Lower leg skin (tissue), 4 donors: ENCODE data around the gene PHF13. TPM values are rescaled to one million over a fixed set of nuclear protein-coding genes. Genes with fewer than 3 reads are reported as not detected.

Source experiments
- DNase-seq, 2 donors: peaks; one replicate each; pipeline ENCODE4 v3.0.0-alpha.2; 2019; ENCODE audit warnings: low spot score in 2 of 2
- H3K4me3 ChIP-seq: fragments of 200-600 bp; sonication (generic); 2 replicates; pipeline ENCODE4 v1.5.1; 2017; ENCODE audit warnings: mild to moderate bottlenecking, low read depth; ENCODE audit not compliant: poor library complexity, severe bottlenecking
- CTCF ChIP-seq, 3 donors: fragments of 450-650 bp; IDR thresholded peaks; one replicate each; pipeline ENCODE4 v1.5.1; 2016; ENCODE audit warnings: antibody characterized with exemption in 3 of 3, mild to moderate bottlenecking in 3 of 3, moderate library complexity in 2 of 3
- POLR2A ChIP-seq, 2 donors: fragments of 450-650 bp; IDR thresholded peaks; one replicate each; pipeline ENCODE4 v1.6.1; 2016 to 2017; ENCODE audit warnings: antibody characterized with exemption in 2 of 2, mild to moderate bottlenecking in 1 of 2, moderate library complexity in 1 of 2
- WGBS, 2 donors: methylation state at CpG; one replicate each; pipeline ENCODE4 v1.1.5; 2018; 5-methylcytosine and 5-hydroxymethylcytosine counted together
- intact Hi-C: fragments of 100-400 bp; cut with DNase I; formaldehyde crosslinking; loops from one replicate; pipeline ENCODE4 v1.15.0; 2023; ENCODE audit warnings: low total_unique reads
- total RNA-seq, 4 donors: library from RNA; depleted of rRNA; stranded (reverse); fragments of >200 nt; gene quantifications; one replicate each; pipeline ENCODE4 v1.1.0, GENCODE V29; 2016

PHF13 gene
- total RNA-seq, 4 donors from 2014 or later = 18.4 to 26.7 (median 21.1) TPM

DNA sequence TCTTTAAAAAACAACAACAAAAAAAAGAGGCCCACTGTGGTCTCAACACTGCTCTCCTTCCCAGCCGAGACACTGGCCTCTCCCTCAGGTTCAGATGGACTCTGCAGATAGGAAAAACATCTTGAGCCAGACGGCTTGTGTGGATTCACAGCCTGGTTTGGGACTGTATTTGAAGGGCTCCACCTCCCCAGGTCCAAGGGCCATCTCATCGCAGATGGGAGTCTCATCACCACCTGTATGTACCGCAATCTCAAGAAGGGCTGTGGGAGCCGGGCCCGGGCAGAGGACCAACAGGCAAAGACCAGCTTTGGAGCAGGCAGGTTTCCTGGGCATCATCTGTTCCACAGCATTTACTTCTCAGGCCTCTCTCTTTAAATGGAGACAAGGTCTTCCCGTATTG is 23.5 kb upstream of the PHF13 start:
- 81 to 84% methylated on average over 7 of the region's 7 CpGs for WGBS, 2 donors

DNA sequence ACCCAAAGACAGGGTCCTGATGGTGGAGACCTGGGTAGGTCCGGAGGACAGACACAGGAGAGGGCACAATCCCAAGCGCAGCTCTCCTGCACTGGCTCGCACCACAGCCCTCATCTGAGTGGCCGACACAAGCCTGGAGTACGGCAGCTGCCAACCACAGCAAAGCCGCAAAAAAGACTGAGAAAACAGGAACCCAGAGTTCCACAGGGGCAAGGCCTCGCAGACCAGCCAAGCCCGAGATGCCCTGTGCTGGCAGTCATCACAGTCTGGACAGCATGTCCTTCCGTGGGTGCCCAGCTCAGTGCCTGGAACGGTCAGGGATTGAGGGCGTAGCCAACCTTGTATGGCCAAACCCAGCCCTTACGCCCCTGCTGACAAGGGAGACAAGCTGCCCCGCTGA is 22.3 kb upstream of the PHF13 start:
- H3K4me3 ChIP-seq = no peak overlapping the region
- WGBS, 2 donors = 76 to 79% methylated on average over 13 of the region's 13 CpGs
- DNase-seq = no peak
- intact Hi-C loops = no loop called here
- TF ChIP-seq CTCF (IDR thresholded peaks at IDR 0.05) = no peak
- no peak for TF ChIP-seq POLR2A (IDR thresholded peaks at IDR 0.05)

More for the DNA sequence above, 23.5 kb upstream of the PHF13 start:
- TF ChIP-seq CTCF (IDR thresholded peaks at IDR 0.05) (no peak), POLR2A (IDR thresholded peaks at IDR 0.05) (no peak)
- DNase-seq = no peak
- no peak overlapping the region for H3K4me3 ChIP-seq
- intact Hi-C loops = no loop called here

DNA sequence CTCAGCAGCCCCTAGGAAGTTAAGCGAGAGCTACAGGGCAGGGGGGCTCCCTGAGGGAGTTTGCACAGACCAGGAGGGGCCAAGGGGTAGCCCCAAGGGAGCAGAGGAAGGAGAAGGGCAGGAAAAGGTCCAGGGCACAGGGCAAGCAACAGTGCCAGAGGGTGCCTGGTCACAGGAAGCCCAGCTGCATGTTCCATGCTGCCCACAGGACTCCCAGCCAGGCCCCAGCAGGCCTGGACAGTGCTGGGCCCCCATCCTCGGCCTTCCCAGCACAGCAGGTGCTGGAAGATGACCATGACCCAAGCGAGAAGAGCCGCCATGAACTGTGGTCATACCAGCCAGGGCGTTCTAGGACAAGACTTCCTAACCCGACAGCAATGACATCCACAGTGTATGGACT is 21.9 kb upstream of the PHF13 start:
- no peak overlapping the region for H3K4me3 ChIP-seq
- DNase-seq = no peak
- 70 to 100% methylated on average over 3 of the region's 6 CpGs for WGBS, 2 donors
- no peak for TF ChIP-seq POLR2A (IDR thresholded peaks at IDR 0.05)
- intact Hi-C loops = no loop called here

GRCh38 chr1:6592441-6592840 is 21.1 kb upstream of the PHF13 start:
- 42 to 43% methylated on average over 5 of the region's 5 CpGs for WGBS, 2 donors
- H3K4me3 ChIP-seq = no peak overlapping the region
- TF ChIP-seq CTCF (IDR thresholded peaks at IDR 0.05) (no peak), POLR2A (IDR thresholded peaks at IDR 0.05) (no peak)
- no peak for DNase-seq
- intact Hi-C loops = no loop called here

- no peak for TF ChIP-seq CTCF (IDR thresholded peaks at IDR 0.05)
- TF ChIP-seq POLR2A (IDR thresholded peaks at IDR 0.05) = no peak
- 83 to 88% methylated on average over 27 to 38 of the region's 38 CpGs for WGBS, 2 donors
Observed at GRCh38 chr1:6592865-6593593, 20.5 kb upstream of the PHF13 start.

DNA sequence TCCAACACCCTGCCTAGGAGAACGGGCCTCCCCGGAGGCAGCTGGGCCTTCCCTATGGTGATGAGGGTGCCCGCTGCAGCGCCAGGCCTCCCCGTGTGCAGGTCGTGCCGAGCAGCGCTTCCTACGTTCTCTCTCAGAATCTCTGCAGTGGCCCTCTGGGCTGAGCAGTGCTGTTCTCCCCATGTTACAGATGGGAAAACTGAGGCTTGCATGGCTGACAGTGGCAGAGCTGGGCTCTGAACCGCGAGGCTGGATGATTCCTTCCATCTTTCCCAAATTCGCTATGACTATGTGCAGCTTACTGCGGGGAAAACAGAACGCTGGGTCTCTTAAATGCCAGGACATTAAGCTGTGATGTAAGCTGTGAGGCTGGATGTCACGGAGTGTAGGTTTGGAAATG is 19.7 kb upstream of the PHF13 start:
- TF ChIP-seq CTCF (IDR thresholded peaks at IDR 0.05) = no peak
- TF ChIP-seq POLR2A (IDR thresholded peaks at IDR 0.05) = no peak
- WGBS, 2 donors = 93 to 94% methylated on average over 15 of the region's 15 CpGs
- intact Hi-C loops = no loop called here
- no peak overlapping the region for H3K4me3 ChIP-seq
- no peak for DNase-seq

More at GRCh38 chr1:6592865-6593593, 20.5 kb upstream of the PHF13 start:
- intact Hi-C loops = no loop called here
- H3K4me3 ChIP-seq = no peak overlapping the region
- no peak for DNase-seq
